ENCODE results near the gene ZNF138.
"Not testable (repeated sequence)": the region's sequence is repeated elsewhere in the genome, so short reads cannot be mapped to it uniquely, and the experiment has no call there.

The ZNF138 gene

GRCh38 chr7:64794171-64794844 is at the start of gene ZNF138:
Gene ZNF138, plus strand, starts transcription at chr7:64794428. Its CDS starts 141 bp downstream, at chr7:64794569.
- DNase-seq (ENCODE audit: low spot score) = peak; percentile 98

- no peak for DNase-seq (ENCODE audit: low spot score)
These were observed 49.5 kb upstream of the ZNF138 start for GRCh38 chr7:64744680-64745079.

- DNase-seq (ENCODE audit: low spot score) = no peak
These were observed 46.4 kb upstream of the ZNF138 start for GRCh38 chr7:64747802-64748201.

- no peak for DNase-seq (ENCODE audit: low spot score)
These were observed 41.2 kb upstream of the ZNF138 start for GRCh38 chr7:64753032-64753431.

GRCh38 chr7:64755865-64756264 is 38.4 kb upstream of the ZNF138 start:
- DNase-seq (ENCODE audit: low spot score) = no peak

GRCh38 chr7:64758151-64758550 is 36.1 kb upstream of the ZNF138 start:
- DNase-seq (ENCODE audit: low spot score) = no peak

GRCh38 chr7:64768824-64769223 is 25.4 kb upstream of the ZNF138 start:
- DNase-seq (ENCODE audit: low spot score) = no peak

- no peak for DNase-seq (ENCODE audit: low spot score)
These were observed 19.9 kb upstream of the ZNF138 start for GRCh38 chr7:64774204-64774842.

- DNase-seq (ENCODE audit: low spot score) = no peak
These were observed 18.9 kb upstream of the ZNF138 start for GRCh38 chr7:64775289-64775688.

- DNase-seq (ENCODE audit: low spot score) = not testable (repeated sequence)
These were observed 9.4 kb upstream of the ZNF138 start for GRCh38 chr7:64784842-64785241.

GRCh38 chr7:64787295-64787694 is 6.9 kb upstream of the ZNF138 start:
- DNase-seq (ENCODE audit: low spot score) = no peak

GRCh38 chr7:64789241-64789640 is 5.0 kb upstream of the ZNF138 start:
- not testable (repeated sequence) for DNase-seq (ENCODE audit: low spot score)

GRCh38 chr7:64793106-64793755 is 997 bp upstream of the ZNF138 start:
- DNase-seq (ENCODE audit: low spot score) = no peak

- DNase-seq (ENCODE audit: low spot score) = no peak
These were observed 948 bp downstream of the ZNF138 start for GRCh38 chr7:64795176-64795575.

- DNase-seq (ENCODE audit: low spot score) = not testable (repeated sequence)
These were observed 4.9 kb downstream of the ZNF138 start for GRCh38 chr7:64799169-64799568.

GRCh38 chr7:64802699-64803098 is 8.5 kb downstream of the ZNF138 start:
- DNase-seq (ENCODE audit: low spot score) = peak; percentile 51

GRCh38 chr7:64807731-64808365 is 13.6 kb downstream of the ZNF138 start:
- peak; percentile 22 for DNase-seq (ENCODE audit: low spot score)

- DNase-seq (ENCODE audit: low spot score) = no peak
These were observed 17.5 kb downstream of the ZNF138 start for GRCh38 chr7:64811767-64812166.

GRCh38 chr7:64830926-64831325 is 36.7 kb downstream of the ZNF138 start:
- DNase-seq (ENCODE audit: low spot score) = no peak

GRCh38 chr7:64832136-64832535 is 37.9 kb downstream of the ZNF138 start:
- no peak for DNase-seq (ENCODE audit: low spot score)

GRCh38 chr7:64834989-64835388 is 40.8 kb downstream of the ZNF138 start:
- no peak for DNase-seq (ENCODE audit: low spot score)

- DNase-seq (ENCODE audit: low spot score) = not testable (repeated sequence)
These were observed 41.6 kb downstream of the ZNF138 start for GRCh38 chr7:64835856-64836255.

- DNase-seq (ENCODE audit: low spot score) = not testable (repeated sequence)
These were observed 43.8 kb downstream of the ZNF138 start for GRCh38 chr7:64838051-64838450.
